ENCODE results near the gene TCIRG1. TPM values are rescaled to one million over a fixed set of nuclear protein-coding genes. Genes with fewer than 3 reads are reported as not detected.

The TCIRG1 gene
- total RNA-seq, 1 donor from 2014 or later = 121 TPM

- H3K27me3 ChIP-seq = no peaks in the 10 kb centered on the region
- no peak overlapping the region for H3K4me3 ChIP-seq
- no peaks in the 10 kb centered on the region for H3K36me3 ChIP-seq
- intact Hi-C loops (cut with DNase I) = no loop called here
- H3K4me1 ChIP-seq = peaks cover 85% of the 10 kb centered on the region
- no peaks in the 10 kb centered on the region for H3K9me3 ChIP-seq
- TF ChIP-seq POLR2A (IDR thresholded peaks at IDR 0.05) (no peak), POLR2AphosphoS5 (IDR thresholded peaks at IDR 0.05; ENCODE audit: insufficient read depth in 1 of 2, low read depth in 1 of 2) (no peak), CTCF (IDR thresholded peaks at IDR 0.05) (no peak)
- peak overlapping the region; percentile 85 for H3K27ac ChIP-seq
- DNase-seq (ENCODE audit: extremely low spot score in 2 of 2) = no peak
These were observed 25.8 kb upstream of the TCIRG1 start for GRCh38 chr11:68012843-68013610.

GRCh38 chr11:68013611-68014156 lies 25.1 kb upstream of the TCIRG1 start:
- H3K4me1 ChIP-seq = peaks cover 79% of the 10 kb centered on the region
- intact Hi-C loops (cut with DNase I) = no loop called here
- TF ChIP-seq POLR2A (IDR thresholded peaks at IDR 0.05) (no peak), POLR2AphosphoS5 (IDR thresholded peaks at IDR 0.05; ENCODE audit: insufficient read depth in 1 of 2, low read depth in 1 of 2) (no peak), CTCF (IDR thresholded peaks at IDR 0.05) (no peak)

GRCh38 chr11:68014157-68014946 lies 24.5 kb upstream of the TCIRG1 start:
- Histone ChIP-seq H3K36me3 (no peaks in the 10 kb centered on the region), H3K9me3 (no peaks in the 10 kb centered on the region), H3K27me3 (no peaks in the 10 kb centered on the region), H3K27ac (peak overlapping the region; percentile 85), H3K4me1 (peaks cover 72% of the 10 kb centered on the region), H3K4me3 (no peak overlapping the region)
- TF ChIP-seq CTCF (IDR thresholded peaks at IDR 0.05) (no peak), POLR2A (IDR thresholded peaks at IDR 0.05) (no peak), POLR2AphosphoS5 (IDR thresholded peaks at IDR 0.05; ENCODE audit: insufficient read depth in 1 of 2, low read depth in 1 of 2) (peak in 1 of 2 donors; percentile 56)
- intact Hi-C loops (cut with DNase I) = no loop called here
- DNase-seq (ENCODE audit: extremely low spot score in 2 of 2) = no peak

More at GRCh38 chr11:68013611-68014156, 25.1 kb upstream of the TCIRG1 start:
- no peak overlapping the region for H3K4me3 ChIP-seq
- H3K27me3 ChIP-seq = no peaks in the 10 kb centered on the region
- H3K27ac ChIP-seq = peak overlapping the region; percentile 85
- DNase-seq (ENCODE audit: extremely low spot score in 2 of 2) = no peak
- H3K36me3 ChIP-seq = no peaks in the 10 kb centered on the region
- H3K9me3 ChIP-seq = no peaks in the 10 kb centered on the region

GRCh38 chr11:68014947-68015447 lies 23.8 kb upstream of the TCIRG1 start:
- H3K4me1 ChIP-seq = peaks cover 66% of the 10 kb centered on the region
- intact Hi-C loops (cut with DNase I) = no loop called here
- H3K27me3 ChIP-seq = no peaks in the 10 kb centered on the region
- no peaks in the 10 kb centered on the region for H3K9me3 ChIP-seq
- H3K27ac ChIP-seq = peak overlapping the region; percentile 85
- H3K36me3 ChIP-seq = no peaks in the 10 kb centered on the region
- TF ChIP-seq POLR2A (IDR thresholded peaks at IDR 0.05) = no peak
- TF ChIP-seq CTCF (IDR thresholded peaks at IDR 0.05) = no peak
- TF ChIP-seq POLR2AphosphoS5 (IDR thresholded peaks at IDR 0.05; ENCODE audit: insufficient read depth in 1 of 2, low read depth in 1 of 2) = no peak
- no peak overlapping the region for H3K4me3 ChIP-seq
- no peak for DNase-seq (ENCODE audit: extremely low spot score in 2 of 2)
